ENCODE data around the gene TMUB1. TPM values are rescaled to one million over a fixed set of nuclear protein-coding genes. Genes with fewer than 3 reads are reported as not detected.
A peak's percentile ranks its signal among the peaks of the same experiment; 100 is the strongest.

TMUB1 gene
- total RNA-seq, 2 experiments from 2014 or later = 56.0 to 59.6 TPM

DNA sequence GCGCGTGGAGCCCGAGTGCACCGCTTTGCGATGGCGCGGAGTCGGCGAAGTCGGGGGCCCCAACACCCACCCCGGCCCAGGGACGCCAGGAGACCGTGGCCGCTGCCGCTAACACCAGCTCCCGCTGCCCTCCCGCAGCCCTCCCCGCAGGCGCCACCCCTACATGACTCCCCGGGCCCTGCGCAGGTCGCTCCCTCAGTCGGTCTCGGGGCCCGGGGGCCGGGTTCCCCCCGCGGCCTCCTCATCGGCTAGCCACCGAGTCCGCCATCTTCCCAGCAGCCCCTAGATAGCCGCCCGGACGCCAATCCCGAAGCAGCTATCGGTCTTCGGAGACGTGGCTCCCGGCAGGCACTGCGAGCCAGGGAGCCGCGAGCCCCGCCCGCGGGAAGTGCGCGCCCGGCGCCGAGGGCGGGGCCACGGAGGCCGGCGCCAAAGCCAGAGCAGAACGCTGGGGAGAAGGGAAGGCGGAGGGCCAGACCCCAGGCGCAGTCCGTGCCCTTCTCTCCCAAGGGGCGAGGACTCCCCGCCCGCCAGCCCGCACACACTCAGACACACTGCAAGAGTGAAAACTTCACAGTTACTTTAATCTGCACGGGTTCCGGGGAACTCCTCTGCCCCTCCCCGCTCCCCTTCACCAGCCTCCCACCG, 2.6 kb downstream of the TMUB1 start, which contains the start of gene FASTK:
Gene FASTK (minus strand): TSS at position 288 of the 648 bp plus-strand sequence. CDS start 43 bp downstream, at position 245.
- Histone ChIP-seq H3K4me3 (ENCODE audit: low read depth, low read length, poor library complexity, severe bottlenecking) (peak within 1 kb of the TSS; percentile 91), H2AFZ (ENCODE audit: low read length) (peak within 1 kb of the TSS; percentile 46; the same call in 1 of the 2 replicates), H3K79me2 (ENCODE audit: insufficient read depth, low read depth, low read length) (peaks cover 28% of the 10 kb centered on the region), H3K27ac (ENCODE audit: low read depth, low read length, poor library complexity, severe bottlenecking) (peak within 1 kb of the TSS; percentile 72), H3K4me2 (ENCODE audit: low read length) (peak within 1 kb of the TSS; percentile 100), H4K20me1 (ENCODE audit: insufficient read depth, low read length) (no peaks in the 10 kb centered on the region), H3K36me3 (ENCODE audit: insufficient read depth, low read length) (peaks cover 43% of the 10 kb centered on the region), H3K9me3 (ENCODE audit: low read length) (no peaks in the 10 kb centered on the region), H3K4me1 (ENCODE audit: insufficient read depth, low read length, poor library complexity, severe bottlenecking) (peaks cover 54% of the 10 kb centered on the region), H3K9me2 (ENCODE audit: insufficient read depth, low read length) (no peaks in the 10 kb centered on the region)
- ChIA-PET POLR2A (interaction anchor here (0.5 to 0.7 kb wide), 3 partner anchors 14 to 146 kb away, joined by 3 to 4 read pairs (median 3); no protein-coding TSS in a partner anchor), CTCF (ENCODE audit: unreplicated experiment) (interaction anchor here (0.6 kb wide), 3 partner anchors 18 to 30 kb away, joined by 3 to 5 read pairs (median 3); no protein-coding TSS in a partner anchor)
- TF ChIP-seq EZH2phosphoT487 (IDR thresholded peaks at IDR 0.05; ENCODE audit: borderline replicate concordance, low read depth, low read length) = no peak
- TF ChIP-seq, protein P1, sequence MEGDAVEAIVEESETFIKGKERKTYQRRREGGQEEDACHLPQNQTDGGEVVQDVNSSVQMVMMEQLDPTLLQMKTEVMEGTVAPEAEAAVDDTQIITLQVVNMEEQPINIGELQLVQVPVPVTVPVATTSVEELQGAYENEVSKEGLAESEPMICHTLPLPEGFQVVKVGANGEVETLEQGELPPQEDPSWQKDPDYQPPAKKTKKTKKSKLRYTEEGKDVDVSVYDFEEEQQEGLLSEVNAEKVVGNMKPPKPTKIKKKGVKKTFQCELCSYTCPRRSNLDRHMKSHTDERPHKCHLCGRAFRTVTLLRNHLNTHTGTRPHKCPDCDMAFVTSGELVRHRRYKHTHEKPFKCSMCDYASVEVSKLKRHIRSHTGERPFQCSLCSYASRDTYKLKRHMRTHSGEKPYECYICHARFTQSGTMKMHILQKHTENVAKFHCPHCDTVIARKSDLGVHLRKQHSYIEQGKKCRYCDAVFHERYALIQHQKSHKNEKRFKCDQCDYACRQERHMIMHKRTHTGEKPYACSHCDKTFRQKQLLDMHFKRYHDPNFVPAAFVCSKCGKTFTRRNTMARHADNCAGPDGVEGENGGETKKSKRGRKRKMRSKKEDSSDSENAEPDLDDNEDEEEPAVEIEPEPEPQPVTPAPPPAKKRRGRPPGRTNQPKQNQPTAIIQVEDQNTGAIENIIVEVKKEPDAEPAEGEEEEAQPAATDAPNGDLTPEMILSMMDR (conservative IDR thresholded peaks at IDR 0.05; ENCODE audit: low read length) = no peak
- peak; percentile 92 for DNase-seq (ENCODE audit: low spot score)
- intact Hi-C loops (cut with micrococcal nuclease; ENCODE audit: unreplicated experiment) = loop anchor here (1.0 to 10.0 kb wide), 5 partner anchors 21 to 186 kb away; partner anchors contain the start of genes ABCB8, ABCF2, KCNH2 and SLC4A2
- BruUV-seq (replicated peaks) = no TSS peak

DNA sequence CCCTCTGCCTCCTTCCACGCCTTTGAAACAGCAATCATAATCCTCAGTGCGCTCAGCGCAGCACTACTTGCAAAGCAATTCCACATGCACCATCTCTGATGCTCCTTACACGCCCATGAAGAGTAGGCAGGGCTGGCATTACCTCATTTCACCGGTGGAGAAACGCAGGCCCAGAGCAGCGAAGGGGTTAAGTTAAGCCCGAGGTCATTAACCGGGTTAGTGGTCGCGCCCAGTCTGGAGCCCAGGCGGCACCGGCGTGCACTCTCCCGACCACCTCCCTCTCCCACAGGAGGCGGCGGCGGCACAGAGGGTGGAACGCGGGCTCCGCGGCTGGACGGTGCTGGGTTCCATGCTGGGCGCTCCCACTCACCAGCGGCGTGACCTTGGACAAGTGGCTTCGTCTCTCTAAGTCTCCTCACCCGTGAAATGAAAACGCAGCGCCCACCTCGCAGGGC, 3.2 kb downstream of the TMUB1 start:
- no peak for DNase-seq (ENCODE audit: low spot score)
- peak overlapping the region; percentile 46; the same call in 1 of the 2 replicates for H2AFZ ChIP-seq (ENCODE audit: low read length)
- no peaks in the 10 kb centered on the region for H3K9me2 ChIP-seq (ENCODE audit: insufficient read depth, low read length)
- peaks cover 48% of the 10 kb centered on the region for H3K4me1 ChIP-seq (ENCODE audit: insufficient read depth, low read length, poor library complexity, severe bottlenecking)
- peaks cover 47% of the 10 kb centered on the region for H3K36me3 ChIP-seq (ENCODE audit: insufficient read depth, low read length)
- CTCF ChIA-PET (ENCODE audit: unreplicated experiment) = interaction anchor here (0.6 kb wide), 1 partner anchor 31 kb away, joined by 5 read pairs; no protein-coding TSS in a partner anchor
- peaks cover 28% of the 10 kb centered on the region for H3K79me2 ChIP-seq (ENCODE audit: insufficient read depth, low read depth, low read length)
- no peaks in the 10 kb centered on the region for H4K20me1 ChIP-seq (ENCODE audit: insufficient read depth, low read length)
- TSS peak; percentile 59 for BruUV-seq (replicated peaks)
- intact Hi-C loops (cut with micrococcal nuclease; ENCODE audit: unreplicated experiment) = loop anchor here (1.0 to 10.0 kb wide), 5 partner anchors 21 to 185 kb away; partner anchors contain the start of genes ABCB8, ABCF2, KCNH2 and SLC4A2
- TF ChIP-seq, protein P1 (conservative IDR thresholded peaks at IDR 0.05; ENCODE audit: low read length) = no peak
- no peak for TF ChIP-seq EZH2phosphoT487 (IDR thresholded peaks at IDR 0.05; ENCODE audit: borderline replicate concordance, low read depth, low read length)
- H3K9me3 ChIP-seq (ENCODE audit: low read length) = no peaks in the 10 kb centered on the region
- H3K4me3 ChIP-seq (ENCODE audit: low read depth, low read length, poor library complexity, severe bottlenecking) = peak overlapping the region; percentile 91
- POLR2A ChIA-PET = interaction anchor here (0.7 kb wide), 1 partner anchor 15 kb away, joined by 4 read pairs; no protein-coding TSS in a partner anchor
- H3K4me2 ChIP-seq (ENCODE audit: low read length) = peak overlapping the region; percentile 100
- peak overlapping the region; percentile 72 for H3K27ac ChIP-seq (ENCODE audit: low read depth, low read length, poor library complexity, severe bottlenecking)

All from OCI-LY7 (cell line).